K562 (cell line): ENCODE results near the gene SLC30A7. TPM values are rescaled to one million over a fixed set of nuclear protein-coding genes. Genes with fewer than 3 reads are reported as not detected.

Experiments used
- ATAC-seq: fragments of 200-7000 bp; cut with Tn5 transposase; 3 replicates; pipeline ENCODE4 v1.9.1; 2020; ENCODE audit warnings: moderate library complexity
- BruUV-seq: library from RNA; stranded (reverse); fragments of 400-500 nt; replicated peaks from 2 replicates; lab custom pipeline; 2021; lab: Mats Ljungman, UMichigan
- CTCF ChIA-PET: fragments of 300-600 bp; formaldehyde crosslinking; extraction: SDS; loops from one replicate; lab custom pipeline; 2021; ENCODE audit warnings: low intra/inter-chr PET ratio; lab: Yijun Ruan, JAX
- POLR2A ChIA-PET: fragments of 300-600, 350-650 bp; sonication (Branson Sonifier 250); formaldehyde crosslinking; extraction: SDS; loops from one replicate; lab custom pipeline; 2021; ENCODE audit warnings: antibody characterized with exemption, inconsistent platforms; lab: Yijun Ruan, JAX
- DNase-seq, 4 experiments: peaks; one replicate each; pipeline versions ENCODE4 v3.0.0 to v3.0.0-alpha.2; 2011 to 2018; ENCODE audit warnings: low spot score in 3 of 4, mixed read lengths in 3 of 4; ENCODE audit errors: extremely low read depth in 1 of 4
- FAIRE-seq: peaks from 2 replicates; lab custom pipeline; 2011; peaks lifted over from hg19 to GRCh38; lab: Jason Lieb, UNC
- H2AFZ ChIP-seq: 2 replicates; pipeline ENCODE4 v1.6.0; 2011; ENCODE audit warnings: low read depth, low read length, control low read depth, inconsistent platforms
- H3K27ac ChIP-seq: fragments of 200-600 bp; 3 replicates; pipeline ENCODE4 v1.8.0; 2011; ENCODE audit warnings: low read depth, mild to moderate bottlenecking, control low read depth, inconsistent platforms, low read length, moderate library complexity, mixed read lengths; ENCODE audit errors: extremely low read depth
- H3K27me3 ChIP-seq, 2 experiments: fragments of 300-600 bp in 1 of 2; 2 replicates in 1 of 2; 3 replicates in 1 of 2; pipeline versions ENCODE4 v1.6.0 to v1.8.0; 2011; ENCODE audit warnings: inconsistent platforms in 2 of 2, low read length in 2 of 2, mild to moderate bottlenecking in 1 of 2, mixed read lengths in 1 of 2, moderate library complexity in 1 of 2; ENCODE audit not compliant: control insufficient read depth in 2 of 2, insufficient read depth in 2 of 2
- H3K36me3 ChIP-seq: fragments of 300-600 bp; 3 replicates; pipeline ENCODE4 v1.8.0; 2011; ENCODE audit warnings: mild to moderate bottlenecking, low read length, inconsistent platforms; ENCODE audit not compliant: control insufficient read depth, insufficient read depth
- H3K4me1 ChIP-seq, 2 experiments: fragments of 200-600 bp in 1 of 2; replicated peaks in 1 of 2; 2 replicates in 1 of 2; 3 replicates in 1 of 2; pipeline versions ENCODE4 v1.5.1 to v1.8.0; 2011; ENCODE audit warnings: inconsistent platforms in 2 of 2, low read length in 2 of 2, mild to moderate bottlenecking in 1 of 2, mixed read lengths in 1 of 2, moderate library complexity in 1 of 2; ENCODE audit not compliant: control insufficient read depth in 2 of 2, insufficient read depth in 2 of 2
- H3K4me2 ChIP-seq: 2 replicates; pipeline ENCODE4 v1.6.1; 2011; ENCODE audit warnings: low read length, control low read depth, inconsistent platforms, mixed read lengths; ENCODE audit not compliant: insufficient read depth
- H3K4me3 ChIP-seq: fragments of 200-600 bp; sonication (generic), shearing (Covaris generic); 2 replicates; pipeline ENCODE4 v1.5.1; 2016; ENCODE audit warnings: control low read depth, inconsistent platforms
- H3K79me2 ChIP-seq: fragments of 200-600 bp; 3 replicates; pipeline ENCODE4 v1.8.0; 2011; ENCODE audit warnings: low read length, inconsistent platforms; ENCODE audit not compliant: control insufficient read depth, insufficient read depth
- H3K9ac ChIP-seq, 2 experiments: 2 replicates each; pipeline versions ENCODE4 v1.6.0 to v1.6.1; 2011; ENCODE audit warnings: low read depth in 2 of 2, low read length in 2 of 2, control low read depth in 1 of 2, inconsistent platforms in 1 of 2, mild to moderate bottlenecking in 1 of 2, mixed read lengths in 1 of 2; ENCODE audit not compliant: insufficient read depth in 1 of 2
- H3K9me1 ChIP-seq: one replicate; pipeline ENCODE4 v1.6.0; 2011; ENCODE audit warnings: inconsistent platforms, mild to moderate bottlenecking, low read length, moderate library complexity; ENCODE audit not compliant: control insufficient read depth, insufficient read depth
- H3K9me3 ChIP-seq: replicated peaks from 2 replicates; pipeline ENCODE4 v1.5.1; 2011; ENCODE audit warnings: low read depth, low read length, inconsistent platforms; ENCODE audit not compliant: control insufficient read depth, insufficient read depth
- H4K20me1 ChIP-seq: replicated peaks from 2 replicates; pipeline ENCODE4 v1.6.1; 2011; ENCODE audit warnings: low read length, inconsistent platforms, mixed read lengths; ENCODE audit not compliant: control insufficient read depth, insufficient read depth
- ELF4 ChIP-seq: fragments of 450-650 bp; formaldehyde crosslinking; IDR thresholded peaks from 2 replicates; pipeline ENCODE4 v1.4.0; 2022; ENCODE audit warnings: missing genetic modification characterization
- PHB2 ChIP-seq: fragments of 450-650 bp; IDR thresholded peaks from 2 replicates; pipeline ENCODE4 v1.6.1; 2017; ENCODE audit warnings: low read depth
- PHTF2 ChIP-seq: fragments of 250-450 bp; sonication (Bioruptor Pico); IDR thresholded peaks from 2 replicates; pipeline ENCODE4 v1.5.0; 2021; ENCODE audit warnings: mild to moderate bottlenecking
- RAD51 ChIP-seq: fragments of 450-650 bp; IDR thresholded peaks from 2 replicates; pipeline ENCODE4 v1.7.1; 2016; ENCODE audit warnings: low read depth, mild to moderate bottlenecking, borderline replicate concordance
- SOX6 ChIP-seq: fragments of 450-650 bp; IDR thresholded peaks from 2 replicates; pipeline ENCODE4 v1.6.1; 2014; ENCODE audit warnings: mild to moderate bottlenecking
- in situ Hi-C: fragments of 300-500 bp; cut with MboI; formaldehyde crosslinking; loops from 4 replicates; pipeline ENCODE4 v1.15.0; 2018; ENCODE audit warnings: inconsistent platforms, mixed read lengths
- intact Hi-C: fragments of 100-400 bp; cut with micrococcal nuclease; formaldehyde crosslinking; loops from 2 replicates; pipeline ENCODE4 v1.14.2; 2022
- polyA plus RNA-seq, 8 experiments: library from polyadenylated mRNA; depleted of rRNA in 4 of 8; stranded (reverse) in 5 of 8; unstranded in 3 of 8; fragments of >200 nt; fragmentation: Nextera tagmentation in 2 of 8; fragmentation: Illumina TruSeq in 1 of 8; extraction: Ambion mirVana in 2 of 8; extraction: Trizol in 1 of 8; gene quantifications; 2 replicates each; pipeline versions ENCODE4 v1.2.1 to v1.2.3, GENCODE V29; 2011 to 2014; ENCODE audit warnings: inconsistent platforms in 1 of 8, missing spikeins in 1 of 8
- total RNA-seq, 7 experiments: library from RNA; depleted of rRNA in 6 of 7; stranded (reverse); fragments of >200 nt in 6 of 7; fragmentation: Illumina TruSeq in 2 of 7; extraction: Trizol in 2 of 7; gene quantifications; 2 replicates each; pipeline versions ENCODE4 v1.2.1 to v1.2.3, GENCODE V29; 2011 to 2021; ENCODE audit warnings: low replicate concordance in 1 of 7
- TF ChIP-seq, protein P1 (sequence below): sonication (generic); formaldehyde crosslinking; IDR thresholded peaks from 2 replicates; pipeline ENCODE4 v1.8.0; 2023; ENCODE audit warnings: missing genetic modification reagents, mild to moderate bottlenecking, borderline replicate concordance
- TF ChIP-seq, protein P2 (sequence below), 2 experiments: fragments of 450-650 bp; conservative IDR thresholded peaks; 2 replicates each; pipeline ENCODE4 v1.6.1; 2017; ENCODE audit warnings: mild to moderate bottlenecking in 2 of 2, moderate library complexity in 2 of 2
- TF ChIP-seq, protein P3 (sequence below): fragments of 250-450 bp; sonication (Bioruptor Pico); IDR thresholded peaks from 2 replicates; pipeline ENCODE4 v1.4.0; 2020; ENCODE audit warnings: mild to moderate bottlenecking, moderate library complexity, borderline replicate concordance

The SLC30A7 gene
- total and polyA plus RNA-seq, 9 of the 15 experiments (the other 6 are each of a cell fraction or from before 2014, with no cell fraction given), result 3.5 to 17.1 (median 7.2) TPM

DNA sequence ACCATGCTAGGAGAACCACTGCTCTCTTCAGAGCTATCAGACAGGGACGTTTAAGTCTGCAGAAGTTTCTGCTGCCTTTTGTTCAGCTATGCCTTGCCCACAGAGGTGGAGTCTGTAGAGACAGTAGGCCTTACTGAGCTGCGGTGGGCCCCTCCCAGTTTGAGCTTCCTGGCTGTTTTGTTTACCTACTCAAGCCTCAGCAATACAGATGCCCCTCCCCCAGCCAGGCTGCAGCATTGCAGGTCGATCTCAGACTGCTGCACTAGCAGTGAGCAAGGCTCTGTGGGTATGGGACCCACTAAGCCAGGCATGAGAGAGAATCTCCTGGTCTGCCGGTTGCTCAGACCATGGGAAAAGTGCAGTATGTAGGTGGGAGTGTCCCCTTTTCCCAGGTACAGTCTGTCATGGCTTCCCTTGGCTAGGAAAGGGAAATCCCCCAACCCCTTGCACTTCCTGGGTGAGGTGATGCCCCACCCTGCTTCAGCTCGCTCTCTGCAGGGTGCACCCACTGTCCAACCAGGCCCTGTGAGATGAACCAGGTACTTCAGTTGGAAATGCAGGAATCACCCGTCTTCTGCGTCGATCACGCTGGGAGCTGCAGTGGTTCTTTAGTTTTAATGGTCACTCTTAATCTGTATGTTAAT, 53.7 kb downstream of the SLC30A7 start (continued):
- TF ChIP-seq, protein P1, sequence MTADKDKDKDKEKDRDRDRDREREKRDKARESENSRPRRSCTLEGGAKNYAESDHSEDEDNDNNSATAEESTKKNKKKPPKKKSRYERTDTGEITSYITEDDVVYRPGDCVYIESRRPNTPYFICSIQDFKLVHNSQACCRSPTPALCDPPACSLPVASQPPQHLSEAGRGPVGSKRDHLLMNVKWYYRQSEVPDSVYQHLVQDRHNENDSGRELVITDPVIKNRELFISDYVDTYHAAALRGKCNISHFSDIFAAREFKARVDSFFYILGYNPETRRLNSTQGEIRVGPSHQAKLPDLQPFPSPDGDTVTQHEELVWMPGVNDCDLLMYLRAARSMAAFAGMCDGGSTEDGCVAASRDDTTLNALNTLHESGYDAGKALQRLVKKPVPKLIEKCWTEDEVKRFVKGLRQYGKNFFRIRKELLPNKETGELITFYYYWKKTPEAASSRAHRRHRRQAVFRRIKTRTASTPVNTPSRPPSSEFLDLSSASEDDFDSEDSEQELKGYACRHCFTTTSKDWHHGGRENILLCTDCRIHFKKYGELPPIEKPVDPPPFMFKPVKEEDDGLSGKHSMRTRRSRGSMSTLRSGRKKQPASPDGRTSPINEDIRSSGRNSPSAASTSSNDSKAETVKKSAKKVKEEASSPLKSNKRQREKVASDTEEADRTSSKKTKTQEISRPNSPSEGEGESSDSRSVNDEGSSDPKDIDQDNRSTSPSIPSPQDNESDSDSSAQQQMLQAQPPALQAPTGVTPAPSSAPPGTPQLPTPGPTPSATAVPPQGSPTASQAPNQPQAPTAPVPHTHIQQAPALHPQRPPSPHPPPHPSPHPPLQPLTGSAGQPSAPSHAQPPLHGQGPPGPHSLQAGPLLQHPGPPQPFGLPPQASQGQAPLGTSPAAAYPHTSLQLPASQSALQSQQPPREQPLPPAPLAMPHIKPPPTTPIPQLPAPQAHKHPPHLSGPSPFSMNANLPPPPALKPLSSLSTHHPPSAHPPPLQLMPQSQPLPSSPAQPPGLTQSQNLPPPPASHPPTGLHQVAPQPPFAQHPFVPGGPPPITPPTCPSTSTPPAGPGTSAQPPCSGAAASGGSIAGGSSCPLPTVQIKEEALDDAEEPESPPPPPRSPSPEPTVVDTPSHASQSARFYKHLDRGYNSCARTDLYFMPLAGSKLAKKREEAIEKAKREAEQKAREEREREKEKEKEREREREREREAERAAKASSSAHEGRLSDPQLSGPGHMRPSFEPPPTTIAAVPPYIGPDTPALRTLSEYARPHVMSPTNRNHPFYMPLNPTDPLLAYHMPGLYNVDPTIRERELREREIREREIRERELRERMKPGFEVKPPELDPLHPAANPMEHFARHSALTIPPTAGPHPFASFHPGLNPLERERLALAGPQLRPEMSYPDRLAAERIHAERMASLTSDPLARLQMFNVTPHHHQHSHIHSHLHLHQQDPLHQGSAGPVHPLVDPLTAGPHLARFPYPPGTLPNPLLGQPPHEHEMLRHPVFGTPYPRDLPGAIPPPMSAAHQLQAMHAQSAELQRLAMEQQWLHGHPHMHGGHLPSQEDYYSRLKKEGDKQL (CRISPR knock-in tag), result 0 out of 2 replicates have a peak, but pooled peaks have one; percentile 58
- 0 out of 2 replicates have a peak, but pooled peaks have one; percentile 42 for TF ChIP-seq SOX6

DNA sequence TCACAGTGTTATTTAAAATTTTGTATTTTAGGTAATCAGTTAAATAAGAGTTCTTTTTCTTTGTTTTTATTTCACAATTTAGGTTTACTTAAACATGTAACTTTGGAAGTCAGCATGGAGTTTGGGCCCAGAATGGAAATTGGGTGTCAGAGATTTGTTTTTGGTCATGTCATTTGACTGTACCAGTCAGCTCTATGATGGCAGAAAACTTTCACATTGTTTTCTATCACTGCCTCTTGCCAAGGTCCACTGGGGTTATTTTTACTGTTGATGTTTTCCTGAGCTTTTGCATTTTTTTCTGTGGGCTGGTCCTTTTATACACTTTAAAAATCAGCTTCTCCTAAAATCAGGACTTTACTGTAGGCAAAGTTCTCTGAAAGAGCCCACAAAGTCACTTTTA, 54.4 kb downstream of the SLC30A7 start:
- H3K4me2 ChIP-seq, result no peak overlapping the region
- H3K9me1 ChIP-seq, result no peaks in the 10 kb centered on the region
- BruUV-seq, result no TSS peak
- FAIRE-seq (no peak), ATAC-seq (no peak), DNase-seq (no peak)
- H3K4me3 ChIP-seq, result no peak overlapping the region
- intact Hi-C loops (no loop called here), in situ Hi-C loops (no loop called here)
- no peaks in the 10 kb centered on the region for H4K20me1 ChIP-seq
- TF ChIP-seq PHTF2 (CRISPR knock-in tag) (no peak), RAD51 (no peak), ELF4 (no peak), PHB2 (no peak)
- TF ChIP-seq, protein P2, sequence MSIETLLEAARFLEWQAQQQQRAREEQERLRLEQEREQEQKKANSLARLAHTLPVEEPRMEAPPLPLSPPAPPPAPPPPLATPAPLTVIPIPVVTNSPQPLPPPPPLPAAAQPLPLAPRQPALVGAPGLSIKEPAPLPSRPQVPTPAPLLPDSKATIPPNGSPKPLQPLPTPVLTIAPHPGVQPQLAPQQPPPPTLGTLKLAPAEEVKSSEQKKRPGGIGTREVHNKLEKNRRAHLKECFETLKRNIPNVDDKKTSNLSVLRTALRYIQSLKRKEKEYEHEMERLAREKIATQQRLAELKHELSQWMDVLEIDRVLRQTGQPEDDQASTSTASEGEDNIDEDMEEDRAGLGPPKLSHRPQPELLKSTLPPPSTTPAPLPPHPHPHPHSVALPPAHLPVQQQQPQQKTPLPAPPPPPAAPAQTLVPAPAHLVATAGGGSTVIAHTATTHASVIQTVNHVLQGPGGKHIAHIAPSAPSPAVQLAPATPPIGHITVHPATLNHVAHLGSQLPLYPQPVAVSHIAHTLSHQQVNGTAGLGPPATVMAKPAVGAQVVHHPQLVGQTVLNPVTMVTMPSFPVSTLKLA (conservative IDR thresholded peaks at IDR 0.05), result no peak
- TF ChIP-seq, protein P3, sequence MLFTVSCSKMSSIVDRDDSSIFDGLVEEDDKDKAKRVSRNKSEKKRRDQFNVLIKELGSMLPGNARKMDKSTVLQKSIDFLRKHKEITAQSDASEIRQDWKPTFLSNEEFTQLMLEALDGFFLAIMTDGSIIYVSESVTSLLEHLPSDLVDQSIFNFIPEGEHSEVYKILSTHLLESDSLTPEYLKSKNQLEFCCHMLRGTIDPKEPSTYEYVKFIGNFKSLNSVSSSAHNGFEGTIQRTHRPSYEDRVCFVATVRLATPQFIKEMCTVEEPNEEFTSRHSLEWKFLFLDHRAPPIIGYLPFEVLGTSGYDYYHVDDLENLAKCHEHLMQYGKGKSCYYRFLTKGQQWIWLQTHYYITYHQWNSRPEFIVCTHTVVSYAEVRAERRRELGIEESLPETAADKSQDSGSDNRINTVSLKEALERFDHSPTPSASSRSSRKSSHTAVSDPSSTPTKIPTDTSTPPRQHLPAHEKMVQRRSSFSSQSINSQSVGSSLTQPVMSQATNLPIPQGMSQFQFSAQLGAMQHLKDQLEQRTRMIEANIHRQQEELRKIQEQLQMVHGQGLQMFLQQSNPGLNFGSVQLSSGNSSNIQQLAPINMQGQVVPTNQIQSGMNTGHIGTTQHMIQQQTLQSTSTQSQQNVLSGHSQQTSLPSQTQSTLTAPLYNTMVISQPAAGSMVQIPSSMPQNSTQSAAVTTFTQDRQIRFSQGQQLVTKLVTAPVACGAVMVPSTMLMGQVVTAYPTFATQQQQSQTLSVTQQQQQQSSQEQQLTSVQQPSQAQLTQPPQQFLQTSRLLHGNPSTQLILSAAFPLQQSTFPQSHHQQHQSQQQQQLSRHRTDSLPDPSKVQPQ, result no peak
- H3K79me2 ChIP-seq, result no peaks in the 10 kb centered on the region; the same call in 2 of the 3 replicates
- no peaks in the 10 kb centered on the region for H3K27me3 ChIP-seq
- no peak overlapping the region for H2AFZ ChIP-seq
- H3K9me3 ChIP-seq, result no peaks in the 10 kb centered on the region
- POLR2A ChIA-PET, result interaction anchor here (1.6 kb wide), 1 partner anchor 9 kb away, joined by 5 read pairs; no protein-coding TSS in a partner anchor
- H3K27ac ChIP-seq, result no peak overlapping the region
- H3K9ac ChIP-seq, result no peak overlapping the region
- H3K4me1 ChIP-seq, result peaks cover 9 to 10% of the 10 kb centered on the region in 2 experiments; a peak in 3 of 5 replicates
- peaks cover 14% of the 10 kb centered on the region for H3K36me3 ChIP-seq
- CTCF ChIA-PET, result no interaction called here
